IMR-90 (cell line): ENCODE measurements around the gene ADGRG4. TPM values are rescaled to one million over a fixed set of nuclear protein-coding genes. Genes with fewer than 3 reads are reported as not detected.

Experiments
- ATAC-seq: fragments of 200-7000 bp; cut with Tn5 transposase; 2 replicates; pipeline ENCODE4 v1.9.1; 2020; ENCODE audit warnings: low read depth, mild to moderate bottlenecking, moderate library complexity
- BruUV-seq: library from RNA; stranded (reverse); fragments of 400-500 nt; replicated peaks from 2 replicates; lab custom pipeline; 2021; lab: Mats Ljungman, UMichigan
- CTCF ChIA-PET: fragments of 300-600 bp; formaldehyde crosslinking; extraction: SDS; loops from one replicate; lab custom pipeline; 2021; ENCODE audit warnings: antibody characterized with exemption; lab: Yijun Ruan, JAX
- POLR2A ChIA-PET: fragments of 300-600 bp; sonication (Branson Sonifier 250); formaldehyde crosslinking; loops from one replicate; lab custom pipeline; 2022; ENCODE audit warnings: antibody characterized with exemption; ENCODE audit not compliant: unreplicated experiment; lab: Charles Lee
- DNase-seq: peaks from one replicate; pipeline ENCODE4 v3.0.0; 2013
- H2AFZ ChIP-seq: replicated peaks from 2 replicates; pipeline ENCODE3; 2013; ENCODE audit warnings: low read length, mild to moderate bottlenecking; ENCODE audit not compliant: poor library complexity
- H2AK5ac ChIP-seq: 2 replicates; pipeline ENCODE4 v1.6.1; 2013; ENCODE audit warnings: low read depth, low read length, inconsistent platforms
- H2AK9ac ChIP-seq: replicated peaks from 2 replicates; pipeline ENCODE3; 2013; ENCODE audit warnings: mild to moderate bottlenecking, low read depth, low read length, moderate library complexity; ENCODE audit not compliant: poor library complexity
- H2BK120ac ChIP-seq: 2 replicates; pipeline ENCODE4 v1.6.1; 2013; ENCODE audit warnings: low read depth, low read length, inconsistent platforms
- H2BK15ac ChIP-seq: 3 replicates; pipeline ENCODE4 v1.6.1; 2013; ENCODE audit warnings: low read depth, low read length, inconsistent platforms
- H2BK20ac ChIP-seq: 2 replicates; pipeline ENCODE4 v1.6.1; 2013; ENCODE audit warnings: low read depth, mild to moderate bottlenecking, inconsistent platforms, low read length, moderate library complexity
- H2BK5ac ChIP-seq: 2 replicates; pipeline ENCODE4 v1.6.1; 2013; ENCODE audit warnings: mild to moderate bottlenecking, low read depth, low read length, inconsistent platforms; ENCODE audit not compliant: poor library complexity, severe bottlenecking
- H3K14ac ChIP-seq: replicated peaks from 2 replicates; pipeline ENCODE4 v1.6.1; 2013; ENCODE audit warnings: low read depth, low read length, inconsistent platforms
- H3K18ac ChIP-seq: 2 replicates; pipeline ENCODE4 v1.6.1; 2013; ENCODE audit warnings: low read depth, low read length, control low read depth
- H3K23ac ChIP-seq: 2 replicates; pipeline ENCODE4 v1.6.1; 2013; ENCODE audit warnings: low read depth, low read length, inconsistent platforms
- H3K27ac ChIP-seq: 2 replicates; pipeline ENCODE4 v1.5.1; 2013; ENCODE audit warnings: mild to moderate bottlenecking, control low read depth, low read length; ENCODE audit not compliant: insufficient read depth
- H3K27me3 ChIP-seq: 2 replicates; pipeline ENCODE4 v1.6.1; 2013; ENCODE audit warnings: low read length; ENCODE audit not compliant: control insufficient read depth, insufficient read depth
- H3K36me3 ChIP-seq: 2 replicates; pipeline ENCODE4 v1.6.1; 2013; ENCODE audit warnings: low read length, mixed read lengths; ENCODE audit not compliant: control insufficient read depth, insufficient read depth
- H3K4ac ChIP-seq: 2 replicates; pipeline ENCODE4 v1.6.1; 2013; ENCODE audit warnings: low read depth, low read length, inconsistent platforms
- H3K4me1 ChIP-seq: 2 replicates; pipeline ENCODE4 v1.6.1; 2013; ENCODE audit warnings: low read length, mixed read lengths; ENCODE audit not compliant: control insufficient read depth, insufficient read depth
- H3K4me2 ChIP-seq: 2 replicates; pipeline ENCODE4 v1.6.1; 2013; ENCODE audit warnings: low read depth, mild to moderate bottlenecking, control low read depth, low read length, moderate library complexity
- H3K4me3 ChIP-seq: 2 replicates; pipeline ENCODE4 v1.5.1; 2013; ENCODE audit warnings: low read depth, mild to moderate bottlenecking, control low read depth, low read length, moderate library complexity; ENCODE audit not compliant: insufficient read depth
- H3K56ac ChIP-seq: 2 replicates; pipeline ENCODE4 v1.6.1; 2013; ENCODE audit warnings: low read length, inconsistent platforms; ENCODE audit not compliant: insufficient read depth; ENCODE audit errors: extremely low read depth
- H3K79me1 ChIP-seq, 2 experiments: 2 replicates each; pipeline ENCODE4 v1.6.1; 2013; ENCODE audit warnings: low read length in 2 of 2, inconsistent platforms in 1 of 2, low read depth in 1 of 2
- H3K9ac ChIP-seq: 2 replicates; pipeline ENCODE4 v1.6.1; 2013; ENCODE audit warnings: low read depth, low read length, control low read depth
- H3K9me1 ChIP-seq: 2 replicates; pipeline ENCODE4 v1.6.1; 2013; ENCODE audit warnings: low read length, inconsistent platforms; ENCODE audit not compliant: insufficient read depth
- H3K9me3 ChIP-seq: 2 replicates; pipeline ENCODE4 v1.6.1; 2013; ENCODE audit warnings: low read length; ENCODE audit not compliant: control insufficient read depth, insufficient read depth
- H4K20me1 ChIP-seq: 2 replicates; pipeline ENCODE4 v1.6.1; 2013; ENCODE audit warnings: low read length, inconsistent platforms; ENCODE audit not compliant: insufficient read depth
- H4K5ac ChIP-seq: 2 replicates; pipeline ENCODE4 v1.6.1; 2013; ENCODE audit warnings: mild to moderate bottlenecking, low read depth, low read length, control low read depth
- H4K8ac ChIP-seq, 2 experiments: 2 replicates each; pipeline ENCODE4 v1.6.1; 2013; ENCODE audit warnings: low read depth in 2 of 2, low read length in 2 of 2, control low read depth in 1 of 2, inconsistent platforms in 1 of 2
- H4K91ac ChIP-seq: 2 replicates; pipeline ENCODE4 v1.6.1; 2013; ENCODE audit warnings: low read depth, low read length, inconsistent platforms; ENCODE audit not compliant: insufficient read depth
- BHLHE40 ChIP-seq: fragments of 150-350 bp; IDR thresholded peaks from 2 replicates; pipeline ENCODE4 v1.6.1; 2016; ENCODE audit warnings: mild to moderate bottlenecking, low read depth, low read length
- CHD1 ChIP-seq: IDR thresholded peaks from 2 replicates; pipeline ENCODE4 v1.6.1; 2012; ENCODE audit warnings: low read depth, low read length, improper control_type of control experiment
- CTCF ChIP-seq: conservative IDR thresholded peaks from 2 replicates; pipeline ENCODE4 v1.5.1; 2012; ENCODE audit warnings: mild to moderate bottlenecking, low read depth, low read length, improper control_type of control experiment
- POLR2A ChIP-seq: IDR thresholded peaks from 2 replicates; pipeline ENCODE4 v1.6.1; 2012; ENCODE audit warnings: mild to moderate bottlenecking, low read depth, low read length
- RCOR1 ChIP-seq: IDR thresholded peaks from 2 replicates; pipeline ENCODE4 v1.6.1; 2012; ENCODE audit warnings: mild to moderate bottlenecking, low read length, improper control_type of control experiment; ENCODE audit not compliant: insufficient replicate concordance
- SMC3 ChIP-seq: fragments of 150-350 bp; IDR thresholded peaks from 2 replicates; pipeline ENCODE4 v1.6.1; 2016; ENCODE audit warnings: low read depth, mild to moderate bottlenecking, antibody characterized with exemption, low read length, moderate library complexity
- WGBS, 2 experiments: methylation state at CpG; one replicate each; pipeline versions ENCODE4 v1.1.5 to v1.1.7; 2013; ENCODE audit warnings: missing lambda C conversion rate in 2 of 2; ENCODE audit not compliant: insufficient read length in 1 of 2; ENCODE audit errors: extremely low coverage in 2 of 2; 5-methylcytosine and 5-hydroxymethylcytosine counted together
- dilution Hi-C: fragments of 300-500 bp; cut with HindIII; formaldehyde crosslinking; loops from one replicate; pipeline ENCODE4 v1.14.3; 2018; ENCODE audit warnings: low sequenced_read_pairs; ENCODE audit not compliant: unreplicated experiment
- in situ Hi-C: fragments of 300-500 bp; cut with MboI; formaldehyde crosslinking; loops from 3 replicates; pipeline ENCODE4 v1.14.3; 2019; ENCODE audit warnings: low sequenced_read_pairs, inconsistent platforms, mixed read lengths
- intact Hi-C: fragments of 100-400 bp; cut with micrococcal nuclease; formaldehyde crosslinking; loops from 2 replicates; pipeline ENCODE4 v1.10.0; 2022
- polyA plus RNA-seq, 3 experiments: library from polyadenylated mRNA; depleted of rRNA; stranded (reverse); fragments of >200 nt; gene quantifications; 2 replicates each; pipeline ENCODE4 v1.2.3, GENCODE V29; 2012; ENCODE audit warnings: low replicate concordance in 1 of 3
- total RNA-seq: library from RNA; depleted of rRNA; stranded (reverse); fragments of >200 nt; gene quantifications from 2 replicates; pipeline ENCODE4 v1.2.3, GENCODE V29; 2012

Gene ADGRG4
- total and polyA plus RNA-seq, 2 of the 4 experiments (the other 2 are of a cell fraction): under 0.01 TPM; not detected in 1

DNA sequence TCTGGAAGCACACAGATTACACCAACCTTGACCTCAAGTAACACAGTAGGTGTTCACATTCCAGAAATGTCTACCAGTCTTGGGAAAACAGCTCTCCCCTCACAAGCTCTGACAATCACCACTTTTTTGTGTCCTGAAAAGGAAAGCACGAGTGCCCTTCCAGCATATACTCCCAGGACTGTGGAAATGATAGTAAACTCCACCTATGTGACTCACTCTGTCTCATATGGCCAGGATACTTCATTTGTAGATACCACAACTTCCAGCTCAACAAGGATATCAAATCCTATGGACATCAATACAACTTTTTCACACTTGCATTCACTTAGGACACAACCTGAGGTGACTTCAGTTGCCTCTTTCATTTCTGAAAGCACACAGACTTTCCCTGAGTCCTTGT is 46.9 kb downstream of the ADGRG4 start:
- no peak overlapping the region for H3K4ac ChIP-seq
- no peak overlapping the region for H3K4me3 ChIP-seq
- H2BK5ac ChIP-seq: no peak overlapping the region
- H3K4me1 ChIP-seq: no peaks in the 10 kb centered on the region
- peaks cover 1% of the 10 kb centered on the region; the same call in 1 of the 2 replicates for H3K27me3 ChIP-seq
- intact Hi-C loops: no loop called here
- no peak overlapping the region for H4K8ac ChIP-seq
- no CpG with 5 or more reads among the region's 1 CpG for WGBS, 2 experiments
- in situ Hi-C loops: no loop called here
- no peak overlapping the region for H3K23ac ChIP-seq
- H3K14ac ChIP-seq: no peak overlapping the region
- H4K20me1 ChIP-seq: no peaks in the 10 kb centered on the region
- no peak overlapping the region for H4K91ac ChIP-seq
- CTCF ChIA-PET: no interaction called here
- no peak overlapping the region for H3K9ac ChIP-seq
- no peak overlapping the region for H2AK5ac ChIP-seq
- ATAC-seq (no peak), DNase-seq (no peak)
- no peak overlapping the region for H2BK120ac ChIP-seq
- H2AK9ac ChIP-seq: no peak overlapping the region
- no peaks in the 10 kb centered on the region for H3K79me1 ChIP-seq
- dilution Hi-C loops: no loop called here
- H2BK15ac ChIP-seq: no peak overlapping the region
- no peak overlapping the region for H3K18ac ChIP-seq
- no peaks in the 10 kb centered on the region for H3K36me3 ChIP-seq
- POLR2A ChIA-PET: no interaction called here
- TF ChIP-seq BHLHE40 (no peak), CHD1 (no peak), POLR2A (no peak), SMC3 (no peak), RCOR1 (no peak), CTCF (no peak)
- H4K5ac ChIP-seq: no peak overlapping the region
- no peak overlapping the region for H2BK20ac ChIP-seq
- BruUV-seq: no TSS peak
- H3K56ac ChIP-seq: no peak overlapping the region
- H3K9me1 ChIP-seq: no peaks in the 10 kb centered on the region
- no peaks in the 10 kb centered on the region for H3K9me3 ChIP-seq
- H2AFZ ChIP-seq: no peak overlapping the region
- no peak overlapping the region for H3K4me2 ChIP-seq
- H3K27ac ChIP-seq: no peak overlapping the region
